ENCODE data around the gene MAPK4. TPM values are rescaled to one million over a fixed set of nuclear protein-coding genes. Genes with fewer than 3 reads are reported as not detected.

MAPK4 gene
- total RNA-seq, 1 donor: not detected

DNA sequence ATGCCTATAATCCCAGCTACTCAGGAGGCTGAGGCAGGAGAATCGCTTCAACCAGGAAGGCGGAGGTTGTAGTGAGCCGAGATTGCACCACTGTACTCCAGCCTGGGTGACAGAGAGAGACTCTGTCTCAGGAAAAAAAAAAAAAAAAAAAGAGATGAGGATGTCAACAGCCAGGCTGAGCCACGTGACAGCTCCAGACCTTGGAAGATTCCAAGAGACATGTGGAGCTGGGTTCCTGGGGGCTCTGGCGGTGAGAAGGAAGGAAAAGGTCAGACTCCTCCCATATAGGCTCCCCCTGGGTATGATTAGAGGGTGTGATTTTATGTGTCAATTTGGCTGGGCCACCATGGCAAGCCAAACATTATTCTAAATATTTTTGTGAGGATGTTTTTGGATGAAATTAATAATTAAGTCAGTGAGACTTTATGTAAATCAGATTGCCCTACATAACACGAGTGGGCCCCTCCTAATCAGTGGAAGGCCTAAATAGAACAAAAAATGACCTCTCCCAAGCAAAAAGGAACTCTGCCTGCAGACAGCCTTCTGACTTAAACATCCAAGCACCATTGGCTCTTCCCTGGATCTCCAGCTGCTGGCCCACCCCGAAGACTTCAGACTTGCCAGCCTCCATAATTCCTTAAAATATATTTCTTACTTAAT, 178.3 kb downstream of the MAPK4 start:
- Histone ChIP-seq H3K4me3 (ENCODE audit: insufficient read depth, low read length) (no peak overlapping the region), H3K4me2 (ENCODE audit: insufficient read depth, low read length) (no peak overlapping the region), H4K20me1 (ENCODE audit: insufficient read depth, low read length) (no peaks in the 10 kb centered on the region), H3K79me2 (ENCODE audit: insufficient read depth, low read length) (no peaks in the 10 kb centered on the region), H3K9me3 (ENCODE audit: low read depth, low read length) (no peaks in the 10 kb centered on the region), H3K27ac (ENCODE audit: low read depth, low read length) (no peak overlapping the region), H2AFZ (ENCODE audit: low read length) (no peak overlapping the region), H3K36me3 (ENCODE audit: insufficient read depth, low read length) (no peaks in the 10 kb centered on the region), H3K27me3 (ENCODE audit: insufficient read depth, low read length) (no peaks in the 10 kb centered on the region), H3K4me1 (ENCODE audit: insufficient read depth, low read length) (no peaks in the 10 kb centered on the region)
- TF ChIP-seq CTCF (IDR thresholded peaks at IDR 0.05; ENCODE audit: extremely low read depth, low read depth, low read length): no peak
- no peak for DNase-seq (ENCODE audit: insufficient read length, low spot score, missing footprints)

- Histone ChIP-seq H3K36me3 (ENCODE audit: insufficient read depth, low read length) (no peaks in the 10 kb centered on the region), H3K4me2 (ENCODE audit: insufficient read depth, low read length) (no peak overlapping the region), H4K20me1 (ENCODE audit: insufficient read depth, low read length) (no peaks in the 10 kb centered on the region), H3K9me3 (ENCODE audit: low read depth, low read length) (no peaks in the 10 kb centered on the region), H3K27ac (ENCODE audit: low read depth, low read length) (no peak overlapping the region), H2AFZ (ENCODE audit: low read length) (no peak overlapping the region), H3K79me2 (ENCODE audit: insufficient read depth, low read length) (no peaks in the 10 kb centered on the region), H3K4me1 (ENCODE audit: insufficient read depth, low read length) (no peaks in the 10 kb centered on the region), H3K4me3 (ENCODE audit: insufficient read depth, low read length) (no peak overlapping the region), H3K27me3 (ENCODE audit: insufficient read depth, low read length) (no peaks in the 10 kb centered on the region)
- no peak for TF ChIP-seq CTCF (IDR thresholded peaks at IDR 0.05; ENCODE audit: extremely low read depth, low read depth, low read length)
- no peak for DNase-seq (ENCODE audit: insufficient read length, low spot score, missing footprints)
These were observed 183.1 kb downstream of the MAPK4 start for GRCh38 chr18:50742952-50743351.

DNA sequence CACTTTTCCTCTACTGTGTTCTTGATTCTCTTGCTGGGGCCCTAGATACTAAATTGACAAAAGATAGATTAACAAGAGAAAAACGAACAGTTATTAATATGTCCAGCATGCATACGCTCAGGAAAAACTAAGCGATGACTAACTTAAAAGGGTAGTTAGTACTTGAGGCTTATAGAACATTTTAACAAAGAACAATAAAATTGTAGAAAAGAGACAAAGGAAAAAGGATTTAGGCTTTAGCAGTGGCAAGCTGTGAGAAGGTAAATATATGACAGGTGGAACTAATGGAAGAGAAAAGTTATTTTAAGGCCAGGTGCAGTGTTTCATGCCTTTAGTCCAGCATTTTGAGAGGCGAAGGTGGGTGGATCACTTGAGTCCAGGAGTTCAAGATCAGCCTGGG, 184.4 kb downstream of the MAPK4 start:
- no peak for TF ChIP-seq CTCF (IDR thresholded peaks at IDR 0.05; ENCODE audit: extremely low read depth, low read depth, low read length)
- Histone ChIP-seq H2AFZ (ENCODE audit: low read length) (no peak overlapping the region), H3K27me3 (ENCODE audit: insufficient read depth, low read length) (no peaks in the 10 kb centered on the region), H3K9me3 (ENCODE audit: low read depth, low read length) (no peaks in the 10 kb centered on the region), H3K4me3 (ENCODE audit: insufficient read depth, low read length) (no peak overlapping the region), H3K36me3 (ENCODE audit: insufficient read depth, low read length) (no peaks in the 10 kb centered on the region), H3K4me2 (ENCODE audit: insufficient read depth, low read length) (no peak overlapping the region), H3K27ac (ENCODE audit: low read depth, low read length) (no peak overlapping the region), H3K79me2 (ENCODE audit: insufficient read depth, low read length) (no peaks in the 10 kb centered on the region), H4K20me1 (ENCODE audit: insufficient read depth, low read length) (no peaks in the 10 kb centered on the region), H3K4me1 (ENCODE audit: insufficient read depth, low read length) (no peaks in the 10 kb centered on the region)
- DNase-seq (ENCODE audit: insufficient read length, low spot score, missing footprints): no peak

- no peak overlapping the region for H3K27ac ChIP-seq (ENCODE audit: low read depth, low read length)
- H3K36me3 ChIP-seq (ENCODE audit: insufficient read depth, low read length): no peaks in the 10 kb centered on the region
- DNase-seq (ENCODE audit: insufficient read length, low spot score, missing footprints): no peak
- no peaks in the 10 kb centered on the region for H3K4me1 ChIP-seq (ENCODE audit: insufficient read depth, low read length)
- H3K4me2 ChIP-seq (ENCODE audit: insufficient read depth, low read length): no peak overlapping the region
- H3K4me3 ChIP-seq (ENCODE audit: insufficient read depth, low read length): no peak overlapping the region
- H4K20me1 ChIP-seq (ENCODE audit: insufficient read depth, low read length): no peaks in the 10 kb centered on the region
- no peaks in the 10 kb centered on the region for H3K79me2 ChIP-seq (ENCODE audit: insufficient read depth, low read length)
- no peak overlapping the region for H2AFZ ChIP-seq (ENCODE audit: low read length)
- no peaks in the 10 kb centered on the region for H3K27me3 ChIP-seq (ENCODE audit: insufficient read depth, low read length)
- no peak for TF ChIP-seq CTCF (IDR thresholded peaks at IDR 0.05; ENCODE audit: extremely low read depth, low read depth, low read length)
- H3K9me3 ChIP-seq (ENCODE audit: low read depth, low read length): no peaks in the 10 kb centered on the region
These were observed 186.1 kb downstream of the MAPK4 start for GRCh38 chr18:50745945-50746344.

All from osteoblast (primary cell).